Stimulated activated CD8-positive, alpha-beta memory T cell treated with anti-CD3 and anti-CD28 coated beads, Interleukin-4, amount 100 ng/mL, for 24 hours (primary cell): ENCODE measurements around the gene SPPL2B.

Experiments used
- DNase-seq: peaks from one replicate; pipeline ENCODE4 v3.0.0-alpha.2; 2020; ENCODE audit warnings: low read depth

Gene SPPL2B

DNA sequence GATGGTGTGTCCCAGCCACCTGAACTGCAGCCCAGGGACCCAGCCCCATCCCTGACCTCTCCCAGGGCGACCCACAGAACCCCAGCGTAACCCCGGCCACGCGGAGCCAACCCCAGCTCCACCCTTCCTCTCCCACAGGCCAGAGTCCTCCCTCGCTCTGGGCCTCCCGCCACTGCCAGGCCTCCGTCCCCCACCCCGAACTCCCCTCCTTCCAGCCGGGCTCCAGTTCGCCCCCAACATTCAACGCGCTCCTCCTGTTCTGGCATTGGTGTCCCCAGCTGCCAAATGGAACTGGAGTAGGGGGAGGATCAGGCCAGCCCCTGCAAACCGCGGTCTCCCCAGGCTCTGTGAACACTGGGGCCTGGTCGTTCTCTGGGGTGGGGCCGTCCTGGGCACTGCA is 28.0 kb upstream of the SPPL2B start:
- DNase-seq = no peak

DNA sequence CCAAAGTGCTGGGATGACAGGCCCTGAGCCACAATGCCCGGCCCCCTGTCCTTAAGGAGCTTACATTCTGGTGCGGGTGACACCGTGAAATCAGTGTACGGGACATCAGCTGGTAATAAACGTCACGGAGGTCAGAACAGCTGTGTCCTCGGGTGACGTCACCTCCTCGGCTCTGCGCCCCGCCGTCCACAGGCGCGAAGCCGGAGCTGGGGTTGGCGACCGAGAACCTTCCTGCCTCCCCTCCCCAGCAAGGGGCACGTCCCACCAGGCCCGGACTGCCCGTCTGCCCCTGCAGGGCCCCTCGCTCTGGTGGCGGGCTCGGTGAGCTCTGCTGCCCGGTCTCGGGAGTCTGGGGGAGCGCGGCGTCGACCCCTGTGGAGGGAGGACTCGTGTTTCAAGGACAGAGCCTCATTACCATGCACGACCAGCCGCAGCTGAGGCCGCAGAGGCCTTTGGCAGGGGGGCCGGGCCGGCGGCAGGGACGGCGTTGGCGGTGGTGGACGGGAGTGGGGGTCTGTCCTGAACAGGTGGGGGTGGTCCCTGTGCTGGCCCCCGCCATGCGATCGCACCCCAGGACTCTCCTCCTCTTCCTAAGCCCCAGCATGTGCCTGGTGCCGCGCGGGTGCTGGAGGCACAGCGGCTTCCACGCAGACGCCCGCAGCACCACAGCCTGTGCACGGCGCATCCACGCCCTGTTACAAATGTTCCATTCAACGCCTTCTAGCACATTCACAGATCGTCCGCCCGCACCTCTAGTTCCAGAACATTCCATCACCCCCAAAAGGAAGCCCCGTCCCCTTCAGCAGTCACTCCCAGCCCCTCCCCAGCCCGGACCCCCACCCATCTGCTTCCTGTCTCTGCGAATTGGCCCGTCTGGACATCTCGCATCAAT is 25.9 kb upstream of the SPPL2B start:
- DNase-seq = no peak

DNA sequence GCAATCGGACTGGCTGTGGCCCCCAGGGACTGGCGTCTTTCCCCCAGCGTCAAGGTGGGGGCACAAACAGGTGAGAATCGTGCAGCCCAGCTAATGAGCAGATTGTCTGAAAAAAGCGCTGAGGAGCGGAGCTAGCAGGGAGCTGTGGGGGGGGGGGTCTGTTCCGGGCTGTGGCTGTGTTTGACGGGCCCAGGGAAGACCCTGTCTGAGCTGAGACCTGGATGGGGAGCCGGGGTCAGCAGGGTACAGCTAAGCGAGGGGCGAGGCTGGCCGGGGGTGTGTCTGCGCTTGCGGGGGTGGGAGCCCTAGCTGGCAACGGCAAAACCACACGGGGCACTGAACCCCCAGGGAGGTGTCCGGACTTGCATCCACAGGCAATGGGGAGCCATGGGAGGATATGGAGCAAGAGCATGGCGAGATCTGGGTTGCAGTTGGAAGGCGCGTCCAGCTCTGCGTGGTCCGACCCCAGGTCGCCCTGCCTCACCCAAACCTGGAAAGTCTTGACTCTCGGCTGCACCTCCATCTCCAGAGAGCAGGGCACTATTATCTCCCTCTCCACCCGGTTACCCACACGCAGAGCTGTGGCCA is 25.2 kb upstream of the SPPL2B start:
- no peak for DNase-seq

DNA sequence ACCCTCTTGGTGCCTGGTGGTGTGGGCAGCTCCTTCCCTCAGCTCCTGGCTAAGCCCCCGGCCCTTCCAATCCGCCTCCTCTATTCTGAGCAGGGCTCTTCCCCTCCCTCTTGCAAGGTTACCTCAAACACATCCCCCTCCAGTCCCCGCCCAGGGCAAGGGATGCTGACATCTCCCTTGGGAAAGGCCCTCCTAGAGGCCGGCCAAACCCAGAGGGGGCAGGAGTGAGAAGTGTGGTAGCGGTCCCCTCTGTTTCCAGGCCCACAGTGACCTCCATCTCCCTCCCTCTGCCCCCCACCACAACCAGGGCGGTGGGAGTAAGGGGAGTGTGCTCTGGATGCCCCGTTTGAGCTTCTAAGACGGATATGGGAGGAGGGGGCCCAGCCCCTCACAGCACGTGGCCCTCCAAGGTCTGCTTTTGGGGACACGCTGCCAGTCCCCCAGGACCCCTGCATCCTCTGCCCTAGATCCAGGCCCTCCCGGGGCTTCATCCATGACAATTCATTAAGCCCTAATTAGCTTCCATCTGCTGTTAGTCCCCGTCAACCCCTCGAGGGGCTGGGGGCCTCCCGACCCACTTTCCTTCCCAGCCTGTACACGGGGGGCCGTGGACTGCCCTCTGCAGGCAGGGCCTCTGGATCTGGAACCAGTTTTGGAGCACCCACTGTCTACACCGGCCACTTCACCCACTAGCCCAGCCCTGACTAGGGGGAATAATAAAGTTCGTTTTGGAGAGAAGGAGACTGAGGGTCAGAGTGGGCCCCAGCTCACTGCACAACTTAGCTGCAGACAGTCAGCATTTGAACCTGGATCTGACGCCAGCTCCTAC is 22.8 kb upstream of the SPPL2B start:
- no peak for DNase-seq

DNA sequence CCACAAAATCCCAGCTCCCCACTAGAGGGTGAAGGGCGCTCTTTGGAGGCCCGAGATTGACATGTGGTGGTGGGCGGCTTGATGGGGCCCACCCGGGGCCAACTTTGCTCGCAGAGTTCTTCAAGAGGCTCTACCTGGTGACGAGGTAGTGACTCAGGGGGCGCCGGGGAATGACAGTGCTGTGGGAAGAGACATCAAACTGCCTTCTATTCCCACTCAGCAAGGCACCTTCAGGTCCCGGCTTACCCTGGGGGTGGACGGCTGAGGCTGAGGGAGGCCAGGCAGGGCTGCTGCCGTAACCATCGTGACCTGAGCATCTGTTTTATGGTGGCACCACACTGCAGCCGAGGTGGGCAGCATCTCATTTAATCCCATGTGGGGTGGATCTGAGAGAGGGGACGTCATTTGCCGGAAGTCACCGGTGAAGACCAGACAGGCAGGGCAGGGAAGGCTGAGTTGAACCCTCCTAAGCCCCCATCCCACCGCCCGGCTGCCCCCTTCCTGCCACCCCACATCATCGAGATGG is 22.1 kb upstream of the SPPL2B start:
- DNase-seq = no peak

DNA sequence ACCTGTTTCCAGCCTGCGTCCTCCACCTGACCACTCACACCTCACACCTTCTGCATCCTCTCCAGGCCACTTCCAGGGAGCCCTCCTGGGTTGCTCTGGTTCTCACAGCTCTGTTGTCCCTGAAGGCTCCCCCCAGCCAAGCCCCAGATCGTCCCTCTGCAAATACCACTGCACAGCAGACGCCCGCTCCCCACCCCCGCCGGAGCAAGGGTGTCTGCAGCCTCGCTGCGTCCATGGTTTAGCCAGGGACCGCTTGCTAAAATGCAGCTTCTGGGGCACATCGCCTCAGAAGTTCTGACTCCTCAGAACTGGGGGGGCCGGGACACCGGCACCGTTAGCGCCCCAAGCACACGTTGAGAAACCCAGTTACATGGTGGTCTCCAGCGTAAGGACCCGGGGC is 21.5 kb upstream of the SPPL2B start:
- DNase-seq = no peak

DNA sequence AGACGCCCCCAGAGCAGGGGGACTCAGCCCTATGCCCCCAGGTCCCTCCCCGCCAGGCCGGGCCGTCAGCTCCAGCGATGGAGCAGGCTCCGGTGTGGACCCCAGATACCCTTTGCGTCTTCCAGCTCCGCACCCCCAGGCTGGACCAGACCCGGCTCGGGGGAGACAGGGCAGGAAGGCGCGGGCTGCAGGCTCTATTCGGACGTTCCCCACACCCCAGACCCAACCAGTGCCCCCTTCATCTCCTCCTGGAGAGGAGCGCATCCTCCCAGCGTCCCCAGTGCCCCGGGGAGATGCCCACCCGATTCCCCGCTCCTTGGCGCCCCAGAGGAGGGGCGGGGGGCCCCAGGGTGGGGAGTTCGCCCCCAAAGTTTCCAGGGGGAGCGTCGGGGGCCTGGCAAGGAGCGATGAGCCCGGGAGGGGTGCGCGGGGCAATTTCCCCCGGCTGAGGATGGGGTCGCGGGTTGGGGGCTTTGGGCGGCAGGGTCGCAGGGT is 20.9 kb upstream of the SPPL2B start:
- DNase-seq = no peak

DNA sequence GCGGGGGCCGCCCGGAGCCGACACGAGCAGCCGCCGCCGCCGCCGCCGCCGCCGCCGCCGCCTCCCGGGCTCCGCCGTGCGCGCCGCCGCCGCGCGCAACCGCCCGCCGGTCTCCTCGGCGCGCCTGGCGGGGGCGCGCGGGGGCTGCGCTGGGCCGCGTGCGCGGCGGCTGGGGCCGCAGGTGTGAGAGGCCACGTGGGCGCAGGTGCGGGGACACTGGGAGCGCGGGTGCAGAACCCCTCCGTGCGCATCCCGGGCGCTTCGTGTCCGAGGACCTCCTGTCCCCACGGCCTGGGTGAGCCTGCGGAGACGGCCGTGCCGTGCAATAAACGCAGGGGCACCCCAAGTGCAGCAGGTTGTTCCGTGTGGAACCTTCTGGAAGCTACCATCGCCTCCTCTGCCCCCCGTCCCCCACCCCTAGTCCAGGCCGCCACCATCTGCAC is 20.3 kb upstream of the SPPL2B start, which contains the start of gene LINGO3:
TSS of gene LINGO3 (minus strand) at position 41 of the 443 bp plus-strand sequence. CDS start 16,378 bp downstream, outside the sequence.
- no peak for DNase-seq

DNA sequence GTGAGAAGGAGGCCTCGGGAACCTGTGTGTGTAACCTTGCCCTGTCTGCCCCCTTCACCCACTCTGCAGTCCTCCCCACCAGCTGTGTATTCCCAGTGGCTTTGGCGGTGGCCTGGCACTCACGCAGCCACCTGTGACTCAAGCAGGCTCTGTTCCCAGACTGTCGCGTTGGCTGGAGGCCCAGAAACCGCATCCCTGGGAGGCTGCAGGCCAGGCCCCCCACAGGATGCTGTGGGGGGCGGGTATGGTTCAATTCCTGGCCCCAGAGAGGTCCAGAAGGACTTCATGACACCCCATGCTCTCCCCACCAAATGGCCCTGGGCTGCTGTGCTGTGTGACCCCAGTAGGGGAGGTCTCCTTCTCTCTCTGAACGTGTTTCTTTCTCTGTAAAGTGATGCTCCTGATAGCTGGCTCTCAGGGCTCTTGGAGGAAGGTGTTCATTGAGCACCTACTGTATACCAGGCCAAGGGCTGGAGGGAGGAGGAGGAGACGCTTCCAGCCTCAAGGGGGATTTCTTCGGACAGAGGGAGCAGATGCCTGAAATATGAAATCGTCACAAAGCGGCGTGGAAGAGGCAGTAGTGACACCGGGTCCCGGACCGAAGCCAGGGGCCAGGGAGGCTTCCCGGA is 18.6 kb upstream of the SPPL2B start:
- no peak for DNase-seq

DNA sequence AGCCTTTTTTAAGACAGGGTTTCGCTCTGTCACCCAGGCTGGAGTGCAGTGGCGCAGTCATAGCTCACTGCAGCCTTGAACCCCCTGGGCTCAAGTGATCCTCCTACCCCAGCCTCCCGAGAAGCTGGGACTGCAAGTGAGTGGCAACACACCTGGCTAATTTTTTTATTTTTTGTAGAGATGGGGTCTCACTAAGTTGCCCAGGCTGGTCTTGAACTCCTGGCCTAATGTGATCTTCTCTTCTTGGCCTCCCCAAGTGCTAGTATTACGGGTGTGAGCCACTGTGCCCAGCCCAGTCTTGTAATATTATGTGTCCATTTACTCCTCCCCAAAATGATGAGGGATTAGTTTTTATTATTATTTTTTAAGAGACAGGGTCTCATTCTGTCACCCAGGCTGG is 17.4 kb upstream of the SPPL2B start:
- no peak for DNase-seq

DNA sequence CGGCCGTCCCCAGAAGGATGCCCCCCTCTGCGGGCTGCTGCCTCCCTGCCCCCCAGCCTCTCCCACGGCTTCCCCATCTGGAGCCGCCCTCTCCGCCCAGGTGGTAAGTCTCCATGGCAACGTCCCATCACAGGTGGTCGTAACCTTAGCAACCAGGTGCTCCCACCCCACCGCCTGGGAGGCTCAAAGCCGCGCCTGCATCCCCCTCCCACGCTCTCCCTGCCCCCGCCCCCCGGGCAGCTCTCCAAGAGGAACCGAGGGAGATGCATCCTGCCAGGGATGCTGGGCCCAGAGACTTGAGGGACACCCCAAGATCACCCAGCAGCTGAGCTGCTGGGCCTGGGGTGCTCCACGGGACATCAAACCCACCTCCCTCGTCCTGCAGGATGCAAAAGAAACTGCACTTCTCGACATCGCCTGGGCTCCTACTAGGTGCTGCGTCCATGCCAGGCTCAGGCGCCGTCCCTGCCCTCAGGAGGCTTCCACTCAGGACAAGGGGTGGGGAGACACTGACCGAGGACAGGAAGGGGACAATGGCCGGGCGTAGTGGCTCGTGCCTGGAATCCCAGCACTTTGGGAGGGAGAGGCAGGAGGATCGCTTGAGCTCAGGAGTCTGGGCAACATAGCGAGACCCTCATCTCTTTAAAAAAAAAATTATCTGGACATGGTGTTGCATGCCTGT is 15.5 kb upstream of the SPPL2B start:
- no peak for DNase-seq

DNA sequence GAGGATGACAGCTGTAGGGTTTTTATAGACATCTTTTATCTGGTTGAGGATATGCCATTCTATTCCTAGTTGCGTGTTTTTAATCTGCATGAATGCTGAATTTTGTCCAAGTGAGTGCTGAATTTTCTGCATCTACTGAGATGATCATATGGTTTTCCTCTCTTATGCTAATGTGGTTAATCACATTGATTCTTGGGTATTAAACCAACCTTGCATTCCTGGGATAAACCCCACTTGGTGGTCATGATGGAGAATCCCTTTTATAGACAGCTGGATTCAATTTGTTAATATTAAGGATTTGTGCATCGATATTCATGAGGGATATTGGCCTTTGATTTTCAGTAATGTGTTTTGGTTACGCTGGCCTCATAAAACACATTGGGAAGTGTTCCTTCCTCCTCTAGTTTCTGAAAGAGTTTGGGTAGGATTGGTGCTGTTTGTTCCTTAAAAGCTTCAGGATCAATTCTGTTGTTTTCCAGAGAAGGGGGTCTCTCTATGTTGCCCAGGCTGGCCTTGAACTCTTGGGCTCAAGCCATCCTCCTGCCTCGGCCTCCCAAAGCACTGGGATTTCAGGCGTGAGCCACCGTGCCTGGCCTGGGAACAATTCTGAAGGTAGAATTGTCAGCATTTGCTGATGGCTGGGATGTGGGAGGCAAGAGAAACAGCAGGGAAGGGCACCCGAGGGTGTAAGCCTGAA is 13.2 kb upstream of the SPPL2B start:
- DNase-seq = no peak

DNA sequence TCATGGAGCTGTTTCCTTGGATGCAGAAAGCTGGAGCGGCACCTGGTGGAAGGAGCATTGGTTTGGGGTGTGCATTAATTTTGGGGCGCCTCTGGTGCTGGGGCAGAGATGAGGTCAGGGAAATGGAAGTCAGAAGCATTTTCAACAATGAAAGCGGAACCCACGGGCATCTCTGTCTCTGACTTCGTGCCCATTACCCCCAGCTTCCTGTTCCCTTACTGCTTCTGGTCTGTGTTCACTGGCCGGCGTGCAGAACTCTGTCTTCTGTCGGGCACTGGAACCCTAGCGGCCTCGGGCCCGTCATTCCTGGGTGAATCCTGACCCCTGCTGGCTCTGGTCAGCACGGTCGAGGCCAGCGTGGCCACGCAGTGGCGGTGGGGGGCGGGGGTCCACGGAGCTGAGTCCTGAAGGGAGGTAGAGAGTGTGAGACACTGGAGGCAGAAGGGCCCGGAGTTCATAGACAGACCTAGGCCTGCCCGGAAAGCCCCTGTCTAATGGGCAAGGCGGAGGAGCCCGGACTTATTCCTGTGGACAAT is 12.6 kb upstream of the SPPL2B start:
- no peak for DNase-seq

DNA sequence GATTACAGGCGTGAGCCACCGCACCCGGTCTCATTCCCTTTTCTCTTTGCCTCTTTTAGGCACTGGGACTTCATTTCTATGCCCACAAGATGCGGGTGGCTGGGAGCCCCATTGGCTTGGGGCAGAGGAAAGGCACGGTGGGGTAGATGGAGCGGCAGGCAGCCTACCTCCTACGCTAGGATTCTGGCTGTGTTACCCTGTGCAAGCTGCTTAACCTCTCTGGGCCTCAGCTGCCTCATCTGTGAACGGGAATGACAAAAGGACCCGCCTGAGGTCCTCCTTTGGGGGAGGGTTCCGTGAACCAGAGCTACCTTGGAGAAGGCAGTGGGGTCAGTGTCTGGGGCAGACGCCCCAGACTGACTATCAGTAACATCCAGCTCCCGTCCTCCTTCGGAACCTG is 11.2 kb upstream of the SPPL2B start:
- DNase-seq = no peak

DNA sequence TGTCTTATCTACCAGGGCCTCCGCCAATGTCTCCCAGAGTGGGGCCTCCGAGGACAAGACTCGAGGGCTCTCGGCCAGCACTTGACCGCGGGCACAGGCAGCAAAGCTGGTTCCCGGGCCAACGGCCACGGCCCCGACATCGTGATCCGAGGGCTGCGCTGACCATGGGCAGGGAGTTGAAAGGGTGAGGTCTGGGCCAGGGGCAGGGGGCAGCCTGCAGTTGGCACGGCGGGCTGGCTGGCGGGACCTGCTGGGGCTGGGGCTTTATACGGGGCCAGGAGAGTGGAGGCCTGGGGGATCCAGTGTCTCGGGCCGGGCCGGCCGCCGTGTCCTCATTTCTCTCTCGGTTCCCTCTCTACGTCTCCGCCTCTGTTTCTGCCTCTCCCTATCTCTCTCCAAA is 10.7 kb upstream of the SPPL2B start:
- no peak for DNase-seq

DNA sequence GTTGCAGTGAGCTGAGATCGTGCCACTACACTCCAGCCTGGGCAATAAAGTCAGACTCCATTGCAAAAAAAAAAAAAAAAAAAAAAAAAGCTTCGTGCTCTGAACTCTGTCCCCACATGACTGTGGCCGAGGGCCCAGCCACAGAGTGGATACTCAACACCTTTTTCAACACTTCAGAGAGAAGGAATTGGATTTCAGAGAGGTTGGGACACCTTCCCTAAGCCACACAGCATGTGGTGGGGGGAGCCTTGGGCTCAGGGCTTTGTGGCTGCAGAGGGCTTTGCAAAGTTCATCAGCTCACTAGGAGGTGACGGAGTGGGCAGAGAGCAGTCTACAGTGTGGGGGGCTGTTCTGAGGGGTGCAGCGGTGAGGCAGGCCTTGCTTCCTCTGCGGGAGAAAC is 9.6 kb upstream of the SPPL2B start:
- no peak for DNase-seq

DNA sequence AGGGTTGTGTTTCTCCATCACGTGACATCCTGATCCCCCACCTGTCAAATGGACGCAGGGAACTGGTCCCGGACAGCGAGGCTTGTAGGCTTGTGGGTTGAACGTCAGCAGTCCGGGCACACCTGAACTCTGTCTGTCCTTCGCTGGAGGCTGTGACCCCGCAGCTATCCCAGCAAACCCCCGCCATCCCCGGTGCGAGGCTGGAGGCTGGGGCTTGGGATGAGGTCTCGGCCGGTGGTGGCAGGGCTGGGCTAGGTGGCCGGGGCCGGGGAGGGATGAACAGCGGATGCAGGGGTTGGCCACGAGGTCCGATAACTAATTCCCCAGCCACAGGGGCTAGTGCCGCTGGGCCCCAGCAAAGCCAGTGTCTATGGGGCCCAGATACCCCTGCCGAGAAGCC is 8.9 kb upstream of the SPPL2B start:
- DNase-seq = no peak

DNA sequence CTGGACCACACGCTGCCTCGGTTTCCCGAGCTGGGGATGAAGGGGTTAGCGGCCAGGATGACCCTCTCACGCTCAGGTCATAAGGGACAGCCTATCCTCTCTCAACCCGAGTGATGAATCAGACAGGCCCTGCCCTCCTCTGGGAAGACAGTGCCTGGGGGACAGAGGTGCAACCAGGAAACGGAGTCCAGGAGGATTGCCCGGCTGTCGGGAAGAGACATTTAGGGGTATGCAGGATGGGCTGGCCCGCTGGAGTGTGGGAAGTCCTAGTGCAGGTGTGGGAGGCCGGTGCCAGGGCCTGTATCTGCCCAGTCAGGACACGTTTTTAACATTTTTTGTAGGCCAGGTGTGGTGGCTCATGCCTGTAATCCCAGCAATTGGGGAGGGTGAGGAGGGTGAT is 8.4 kb upstream of the SPPL2B start:
- no peak for DNase-seq

DNA sequence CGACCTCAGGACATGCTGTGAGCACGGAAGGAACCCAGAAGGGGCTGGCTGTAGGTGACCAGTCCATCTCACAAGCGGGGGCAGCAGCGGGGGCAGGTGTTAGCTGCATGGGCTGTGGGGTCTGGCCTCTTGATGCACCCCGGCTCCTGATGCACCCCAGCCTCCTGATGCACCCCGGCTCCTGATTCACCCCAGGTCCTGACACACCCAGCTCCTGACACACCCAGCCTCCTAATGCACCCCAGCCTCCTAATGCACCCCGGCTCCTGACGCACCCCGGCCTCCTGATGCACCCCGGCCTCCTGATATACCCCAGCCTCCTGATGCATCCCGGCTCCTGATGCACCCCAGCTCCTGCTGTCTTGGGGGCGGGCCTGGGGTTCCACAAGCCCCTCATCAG is 7.5 kb upstream of the SPPL2B start:
- no peak for DNase-seq

DNA sequence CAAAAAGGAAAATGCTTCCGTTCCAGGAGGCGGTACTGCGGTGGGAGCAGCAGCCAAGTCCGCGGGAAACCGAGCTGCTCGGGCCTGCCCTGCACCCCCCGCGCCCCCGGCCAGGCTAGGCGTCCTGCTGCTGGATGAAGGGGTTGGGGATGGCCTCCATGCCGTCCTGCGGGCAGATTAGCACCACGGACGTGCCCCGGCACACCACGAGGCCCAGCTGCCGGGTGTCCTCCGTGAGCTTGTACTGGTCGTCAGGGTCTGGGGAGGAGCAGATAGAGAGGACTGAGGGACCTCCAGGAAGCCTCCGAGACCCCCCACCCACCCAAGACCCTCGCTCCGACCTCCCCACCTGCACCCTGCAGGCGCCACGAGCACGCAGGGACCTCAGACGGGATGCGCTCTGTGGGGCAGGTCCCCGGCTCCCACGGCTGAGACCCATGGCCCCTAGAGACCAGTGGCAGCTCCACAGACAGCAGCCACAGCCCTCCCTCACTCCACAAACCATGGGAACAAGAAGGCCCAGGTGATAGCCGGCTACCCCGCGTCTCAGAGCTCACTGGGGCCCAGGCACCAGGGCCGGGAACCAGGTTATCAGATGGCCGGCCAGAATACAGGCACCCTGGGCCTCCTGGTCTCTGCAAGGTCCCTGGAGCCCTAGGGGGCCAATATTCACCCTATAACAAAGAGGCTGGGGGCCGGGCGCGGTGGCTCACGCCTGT is 6.8 kb upstream of the SPPL2B start:
- no peak for DNase-seq
